ENCODE data around the gene NAT16. TPM values are rescaled to one million over a fixed set of nuclear protein-coding genes. Genes with fewer than 3 reads are reported as not detected.

The NAT16 gene
- total RNA-seq, 1 donor from 2014 or later = 0.16 TPM

GRCh38 chr7:101160910-101161309 is 19.2 kb downstream of the NAT16 start:
- FAIRE-seq (no peak), DNase-seq (ENCODE audit: low read depth) (no peak)
- Histone ChIP-seq H2AFZ (ENCODE audit: low read depth, low read length) (no peak overlapping the region), H3K4me3 (ENCODE audit: insufficient read depth, low read depth, low read length) (no peak overlapping the region), H3K4me1 (ENCODE audit: insufficient read depth, low read length) (peaks cover 34% of the 10 kb centered on the region), H3K27me3 (ENCODE audit: insufficient read depth, low read length) (peaks cover 8% of the 10 kb centered on the region), H3K79me2 (ENCODE audit: insufficient read depth, low read length) (peaks cover 11% of the 10 kb centered on the region), H3K9me3 (ENCODE audit: insufficient read depth, low read depth, low read length) (no peaks in the 10 kb centered on the region), H3K36me3 (ENCODE audit: insufficient read depth, low read length) (peaks cover 11% of the 10 kb centered on the region), H4K20me1 (ENCODE audit: insufficient read depth, low read length) (peaks cover 61% of the 10 kb centered on the region), H3K27ac (ENCODE audit: low read depth, low read length) (no peak overlapping the region), H3K4me2 (ENCODE audit: low read length) (no peak overlapping the region), H3K9ac (ENCODE audit: low read length) (no peak overlapping the region)
- Mint-ChIP-seq H3K4me3 (ENCODE audit: unreplicated experiment) (no peak overlapping the region), H3K4me1 (ENCODE audit: low read depth, unreplicated experiment) (peaks cover 27% of the 10 kb centered on the region), H3K27ac (ENCODE audit: unreplicated experiment) (peak overlapping the region; percentile 47), H3K27me3 (ENCODE audit: low read depth, unreplicated experiment) (no peaks in the 10 kb centered on the region), H3K36me3 (ENCODE audit: low read depth, unreplicated experiment) (peaks cover 8% of the 10 kb centered on the region), H3K9me3 (ENCODE audit: unreplicated experiment) (no peaks in the 10 kb centered on the region)
- TF ChIP-seq EZH2 (IDR thresholded peaks at IDR 0.05; ENCODE audit: insufficient read depth, low read length) = no peak
- TF ChIP-seq, protein P1, sequence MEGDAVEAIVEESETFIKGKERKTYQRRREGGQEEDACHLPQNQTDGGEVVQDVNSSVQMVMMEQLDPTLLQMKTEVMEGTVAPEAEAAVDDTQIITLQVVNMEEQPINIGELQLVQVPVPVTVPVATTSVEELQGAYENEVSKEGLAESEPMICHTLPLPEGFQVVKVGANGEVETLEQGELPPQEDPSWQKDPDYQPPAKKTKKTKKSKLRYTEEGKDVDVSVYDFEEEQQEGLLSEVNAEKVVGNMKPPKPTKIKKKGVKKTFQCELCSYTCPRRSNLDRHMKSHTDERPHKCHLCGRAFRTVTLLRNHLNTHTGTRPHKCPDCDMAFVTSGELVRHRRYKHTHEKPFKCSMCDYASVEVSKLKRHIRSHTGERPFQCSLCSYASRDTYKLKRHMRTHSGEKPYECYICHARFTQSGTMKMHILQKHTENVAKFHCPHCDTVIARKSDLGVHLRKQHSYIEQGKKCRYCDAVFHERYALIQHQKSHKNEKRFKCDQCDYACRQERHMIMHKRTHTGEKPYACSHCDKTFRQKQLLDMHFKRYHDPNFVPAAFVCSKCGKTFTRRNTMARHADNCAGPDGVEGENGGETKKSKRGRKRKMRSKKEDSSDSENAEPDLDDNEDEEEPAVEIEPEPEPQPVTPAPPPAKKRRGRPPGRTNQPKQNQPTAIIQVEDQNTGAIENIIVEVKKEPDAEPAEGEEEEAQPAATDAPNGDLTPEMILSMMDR (IDR thresholded peaks at IDR 0.05; ENCODE audit: insufficient read depth, low read depth, low read length) = no peak

DNA sequence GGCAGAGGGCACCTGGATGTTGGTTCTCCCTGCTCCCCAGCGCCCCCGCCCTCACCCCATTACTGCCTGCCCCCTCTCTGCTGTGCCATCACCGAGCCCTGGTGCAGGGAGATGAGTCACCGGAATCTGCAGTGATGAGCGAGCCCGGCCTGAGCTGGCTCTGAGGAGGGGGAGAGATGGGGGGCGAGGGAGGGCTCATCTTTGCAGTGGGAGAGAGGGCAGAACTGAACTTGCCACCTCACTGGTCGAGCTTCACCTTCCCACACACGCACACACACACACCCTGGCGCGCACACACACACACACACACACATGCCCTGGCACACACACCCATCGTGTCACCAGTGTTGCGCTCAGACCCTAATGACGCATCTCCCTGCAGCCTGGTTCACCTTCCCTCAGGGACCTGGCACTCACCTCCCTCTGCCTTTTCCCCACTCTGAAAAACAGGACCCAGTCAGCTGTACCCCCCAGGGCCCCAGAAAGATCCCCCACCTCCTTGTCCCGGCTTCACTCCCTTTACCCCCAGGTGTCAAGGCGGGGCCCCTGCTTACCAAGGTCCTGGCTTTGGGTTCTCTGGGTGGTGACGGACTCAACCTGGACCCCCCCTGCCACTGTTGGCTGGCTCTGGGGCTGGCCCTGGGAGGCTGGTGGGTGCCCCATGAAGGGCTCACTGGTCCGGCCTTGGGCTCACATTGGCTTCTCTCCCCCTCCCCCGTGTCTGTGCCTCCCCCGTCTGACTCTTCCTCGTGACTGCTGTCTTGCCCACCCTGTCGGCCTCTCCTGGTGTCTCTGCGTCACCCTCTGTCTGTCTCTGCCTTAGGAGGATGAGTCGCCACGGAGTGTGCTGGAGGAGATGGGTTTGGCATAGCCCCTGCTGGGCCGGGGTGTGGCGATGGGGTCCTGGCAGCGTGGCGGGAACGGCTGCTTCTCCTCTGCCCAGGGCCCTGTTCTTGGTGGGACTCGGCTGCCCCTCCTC is 20.1 kb downstream of the NAT16 start:
- H3K27me3 Mint-ChIP-seq (ENCODE audit: low read depth, unreplicated experiment) = no peaks in the 10 kb centered on the region
- Histone ChIP-seq H3K79me2 (ENCODE audit: insufficient read depth, low read length) (peaks cover 19% of the 10 kb centered on the region), H2AFZ (ENCODE audit: low read depth, low read length) (no peak overlapping the region), H3K27me3 (ENCODE audit: insufficient read depth, low read length) (peaks cover 6% of the 10 kb centered on the region), H3K27ac (ENCODE audit: low read depth, low read length) (no peak overlapping the region), H3K4me3 (ENCODE audit: insufficient read depth, low read depth, low read length) (no peak overlapping the region), H3K4me2 (ENCODE audit: low read length) (no peak overlapping the region), H3K9ac (ENCODE audit: low read length) (no peak overlapping the region), H3K9me3 (ENCODE audit: insufficient read depth, low read depth, low read length) (no peaks in the 10 kb centered on the region), H4K20me1 (ENCODE audit: insufficient read depth, low read length) (peaks cover 64% of the 10 kb centered on the region), H3K36me3 (ENCODE audit: insufficient read depth, low read length) (peaks cover 11% of the 10 kb centered on the region), H3K4me1 (ENCODE audit: insufficient read depth, low read length) (peaks cover 36% of the 10 kb centered on the region)
- H3K9me3 Mint-ChIP-seq (ENCODE audit: unreplicated experiment) = no peaks in the 10 kb centered on the region
- peaks cover 8% of the 10 kb centered on the region for H3K36me3 Mint-ChIP-seq (ENCODE audit: low read depth, unreplicated experiment)
- TF ChIP-seq, protein P1 (IDR thresholded peaks at IDR 0.05; ENCODE audit: insufficient read depth, low read depth, low read length) = no peak
- no peak for TF ChIP-seq EZH2 (IDR thresholded peaks at IDR 0.05; ENCODE audit: insufficient read depth, low read length)
- H3K4me3 Mint-ChIP-seq (ENCODE audit: unreplicated experiment) = no peak overlapping the region
- no peak for DNase-seq (ENCODE audit: low read depth)
- H3K27ac Mint-ChIP-seq (ENCODE audit: unreplicated experiment) = peak overlapping the region; percentile 34
- no peak for FAIRE-seq
- peaks cover 28% of the 10 kb centered on the region for H3K4me1 Mint-ChIP-seq (ENCODE audit: low read depth, unreplicated experiment)

Measured in astrocyte (in vitro differentiated cells and primary cell).